Liver (tissue), 9 donors: Measurements from ENCODE around the gene EIF1B. TPM values are rescaled to one million over a fixed set of nuclear protein-coding genes. Genes with fewer than 3 reads are reported as not detected.

Experiments used
- DNase-seq: peaks from one replicate; pipeline ENCODE4 v3.0.0-alpha.2; 2017; ENCODE audit warnings: low spot score
- H3K27ac ChIP-seq, 2 donors: one replicate each; pipeline ENCODE4 v1.7.0; 2013; ENCODE audit warnings: inconsistent platforms in 2 of 2, low read length in 2 of 2, control low read depth in 1 of 2, low read depth in 1 of 2, mild to moderate bottlenecking in 1 of 2
- H3K27me3 ChIP-seq, 4 donors: one replicate each; pipeline versions ENCODE4 v1.6.1 to v1.7.0; 2013; ENCODE audit warnings: low read length in 3 of 4, inconsistent platforms in 1 of 4, mild to moderate bottlenecking in 1 of 4, moderate library complexity in 1 of 4; ENCODE audit not compliant: control insufficient read depth in 4 of 4, insufficient read depth in 4 of 4
- H3K36me3 ChIP-seq, 4 donors: one replicate each; pipeline versions ENCODE4 v1.6.1 to v1.7.0; 2013; ENCODE audit warnings: low read length in 3 of 4, mild to moderate bottlenecking in 3 of 4, low read depth in 1 of 4, moderate library complexity in 1 of 4; ENCODE audit not compliant: control insufficient read depth in 4 of 4, insufficient read depth in 3 of 4
- H3K4me1 ChIP-seq, 4 donors: one replicate each; pipeline versions ENCODE4 v1.6.1 to v1.7.0; 2013; ENCODE audit warnings: low read length in 3 of 4, mild to moderate bottlenecking in 3 of 4, moderate library complexity in 1 of 4; ENCODE audit not compliant: control insufficient read depth in 4 of 4, insufficient read depth in 4 of 4
- H3K4me3 ChIP-seq, 3 donors: one replicate each; pipeline versions ENCODE4 v1.6.1 to v1.7.0; 2013; ENCODE audit warnings: low read length in 3 of 3, control low read depth in 1 of 3, low read depth in 1 of 3, mild to moderate bottlenecking in 1 of 3
- H3K9ac ChIP-seq, 2 donors: one replicate each; pipeline ENCODE4 v1.7.0; 2013; ENCODE audit warnings: low read length in 2 of 2, mild to moderate bottlenecking in 2 of 2, moderate library complexity in 2 of 2, control low read depth in 1 of 2, low read depth in 1 of 2
- H3K9me3 ChIP-seq, 4 donors: one replicate each; pipeline versions ENCODE4 v1.6.1 to v1.7.0; 2013; ENCODE audit warnings: low read length in 3 of 4; ENCODE audit not compliant: control insufficient read depth in 4 of 4
- EGR1 ChIP-seq, 2 donors: IDR thresholded peaks; 2 replicates each; pipeline ENCODE4 v1.6.1; 2016 to 2018; ENCODE audit warnings: antibody characterized with exemption in 2 of 2, low read depth in 2 of 2
- FOXA1 ChIP-seq: IDR thresholded peaks from 2 replicates; pipeline ENCODE4 v1.6.1; 2016; ENCODE audit warnings: antibody characterized with exemption
- FOXA2 ChIP-seq: IDR thresholded peaks from 2 replicates; pipeline ENCODE4 v1.6.1; 2016; ENCODE audit warnings: antibody characterized with exemption
- GABPA ChIP-seq, 2 donors: IDR thresholded peaks in 1 of 2; conservative IDR thresholded peaks in 1 of 2; 2 replicates each; pipeline ENCODE4 v1.6.1; 2016; ENCODE audit warnings: antibody characterized with exemption in 2 of 2, mild to moderate bottlenecking in 1 of 2, moderate library complexity in 1 of 2
- HNF4A ChIP-seq, 2 donors: conservative IDR thresholded peaks; 2 replicates each; pipeline ENCODE4 v1.6.1; 2016; ENCODE audit warnings: antibody characterized with exemption in 2 of 2, mild to moderate bottlenecking in 2 of 2
- HNF4G ChIP-seq: IDR thresholded peaks from 2 replicates; pipeline ENCODE4 v1.6.1; 2016; ENCODE audit warnings: antibody characterized with exemption
- JUND ChIP-seq, 2 donors: IDR thresholded peaks; 2 replicates each; pipeline ENCODE4 v1.6.1; 2016; ENCODE audit warnings: antibody characterized with exemption in 2 of 2
- NR2F2 ChIP-seq: IDR thresholded peaks from 2 replicates; pipeline ENCODE4 v1.6.1; 2016; ENCODE audit warnings: antibody characterized with exemption
- RAD21 ChIP-seq, 2 donors: IDR thresholded peaks; 2 replicates each; pipeline ENCODE4 v1.6.1; 2016; ENCODE audit warnings: antibody characterized with exemption in 2 of 2, mild to moderate bottlenecking in 2 of 2
- REST ChIP-seq: IDR thresholded peaks from 2 replicates; pipeline ENCODE4 v1.6.1; 2016; ENCODE audit warnings: antibody characterized with exemption, mild to moderate bottlenecking
- RXRA ChIP-seq, 2 donors: IDR thresholded peaks; 2 replicates each; pipeline ENCODE4 v1.6.1; 2017 to 2018; ENCODE audit warnings: antibody characterized with exemption in 2 of 2, mild to moderate bottlenecking in 1 of 2
- SP1 ChIP-seq: IDR thresholded peaks from 2 replicates; pipeline ENCODE4 v1.6.1; 2018; ENCODE audit warnings: antibody characterized with exemption, mild to moderate bottlenecking
- YY1 ChIP-seq: IDR thresholded peaks from 2 replicates; pipeline ENCODE4 v1.6.1; 2016; ENCODE audit warnings: antibody characterized with exemption, mild to moderate bottlenecking
- ZBTB33 ChIP-seq: IDR thresholded peaks from 2 replicates; pipeline ENCODE4 v1.6.1; 2016; ENCODE audit warnings: antibody characterized with exemption
- WGBS: extraction: QIAGEN DNeasy Blood & Tissue Kit; methylation state at CpG from one replicate; pipeline ENCODE4 v1.1.7; 2013; 5-methylcytosine and 5-hydroxymethylcytosine counted together
- polyA plus RNA-seq, 2 donors: library from polyadenylated mRNA; stranded (reverse) in 1 of 2; unstranded in 1 of 2; fragments of 200-250 nt in 1 of 2; fragments of >200 nt in 1 of 2; fragmentation: Nextera tagmentation in 1 of 2; extraction: Ambion mirVana in 1 of 2; gene quantifications; one replicate each; pipeline versions ENCODE4 v1.2.1 to v1.2.3, GENCODE V29; 2013 to 2015
- total RNA-seq, 2 donors: library from RNA; depleted of rRNA; stranded (reverse); fragments of >200 nt; gene quantifications; one replicate each; pipeline ENCODE4 v1.2.3, GENCODE V29; 2014
- TF ChIP-seq, protein P1 (sequence below): fragments of 150-350 bp; IDR thresholded peaks from 2 replicates; pipeline ENCODE4 v1.5.1; 2017; ENCODE audit warnings: improper control_type of control experiment, low read depth, low read length; ENCODE audit not compliant: missing input control
- donor health status: healthy.
- donor health status: healthy.
- donor health status: healthy.
- donor health status: healthy.
- donor health status: healthy.

Gene EIF1B
- total and polyA plus RNA-seq, 4 donors = 10.9 to 33.8 (median 27.8) TPM

- TF ChIP-seq ZBTB33 (no peak), HNF4G (no peak), GABPA (IDR thresholded peaks at IDR 0.05 in 1 of 2, conservative IDR thresholded peaks at IDR 0.05 in 1 of 2) (no peak), SP1 (no peak), FOXA2 (no peak)
Observed at GRCh38 chr3:40336511-40337135, 27.1 kb downstream of the EIF1B start (continued).

- no peaks in the 10 kb centered on the region for H3K27me3 ChIP-seq
- TF ChIP-seq REST (no peak), NR2F2 (no peak), RXRA (IDR thresholded peaks at IDR 0.05) (no peak), YY1 (no peak), FOXA1 (no peak), RAD21 (IDR thresholded peaks at IDR 0.05) (no peak), ZBTB33 (no peak), EGR1 (IDR thresholded peaks at IDR 0.05; ENCODE audit: low read depth in 2 of 2) (no peak), GABPA (IDR thresholded peaks at IDR 0.05 in 1 of 2, conservative IDR thresholded peaks at IDR 0.05 in 1 of 2) (no peak), JUND (IDR thresholded peaks at IDR 0.05) (no peak), HNF4A (conservative IDR thresholded peaks at IDR 0.05) (no peak), HNF4G (no peak), FOXA2 (no peak)
- TF ChIP-seq, protein P1, sequence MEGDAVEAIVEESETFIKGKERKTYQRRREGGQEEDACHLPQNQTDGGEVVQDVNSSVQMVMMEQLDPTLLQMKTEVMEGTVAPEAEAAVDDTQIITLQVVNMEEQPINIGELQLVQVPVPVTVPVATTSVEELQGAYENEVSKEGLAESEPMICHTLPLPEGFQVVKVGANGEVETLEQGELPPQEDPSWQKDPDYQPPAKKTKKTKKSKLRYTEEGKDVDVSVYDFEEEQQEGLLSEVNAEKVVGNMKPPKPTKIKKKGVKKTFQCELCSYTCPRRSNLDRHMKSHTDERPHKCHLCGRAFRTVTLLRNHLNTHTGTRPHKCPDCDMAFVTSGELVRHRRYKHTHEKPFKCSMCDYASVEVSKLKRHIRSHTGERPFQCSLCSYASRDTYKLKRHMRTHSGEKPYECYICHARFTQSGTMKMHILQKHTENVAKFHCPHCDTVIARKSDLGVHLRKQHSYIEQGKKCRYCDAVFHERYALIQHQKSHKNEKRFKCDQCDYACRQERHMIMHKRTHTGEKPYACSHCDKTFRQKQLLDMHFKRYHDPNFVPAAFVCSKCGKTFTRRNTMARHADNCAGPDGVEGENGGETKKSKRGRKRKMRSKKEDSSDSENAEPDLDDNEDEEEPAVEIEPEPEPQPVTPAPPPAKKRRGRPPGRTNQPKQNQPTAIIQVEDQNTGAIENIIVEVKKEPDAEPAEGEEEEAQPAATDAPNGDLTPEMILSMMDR = no peak
- H3K36me3 ChIP-seq = no peaks in the 10 kb centered on the region
- no peak overlapping the region for H3K27ac ChIP-seq
- no peaks in the 10 kb centered on the region for H3K4me1 ChIP-seq
- no peak overlapping the region for H3K9ac ChIP-seq
- WGBS = 81% methylated on average over 9 of the region's 9 CpGs
- H3K4me3 ChIP-seq = no peak overlapping the region
- no peaks in the 10 kb centered on the region for H3K9me3 ChIP-seq
- no peak for DNase-seq
Observed at GRCh38 chr3:40337136-40338108, 27.9 kb downstream of the EIF1B start.
